GM18511 (cell line): ENCODE results near the gene SQOR.

Experiments
- ATAC-seq: cut with Tn5 transposase; IDR thresholded peaks from one replicate; pipeline ENCODE4 v1.9.1; 2021; ENCODE audit warnings: mild to moderate bottlenecking, moderate library complexity; ENCODE audit not compliant: unreplicated experiment

SQOR gene

GRCh38 chr15:45657764-45658545 lies 23.1 kb downstream of the SQOR start:
- no peak for ATAC-seq

- ATAC-seq, result no peak
Observed at GRCh38 chr15:45660231-45660979, 25.6 kb downstream of the SQOR start.

- ATAC-seq, result no peak
Observed at GRCh38 chr15:45662375-45662774, 27.5 kb downstream of the SQOR start.

- ATAC-seq, result no peak
Observed at GRCh38 chr15:45664451-45664850, 29.6 kb downstream of the SQOR start.

GRCh38 chr15:45665261-45665660 lies 30.4 kb downstream of the SQOR start:
- ATAC-seq, result no peak

GRCh38 chr15:45666119-45666875 lies 31.5 kb downstream of the SQOR start:
- ATAC-seq, result no peak

- ATAC-seq, result no peak
Observed at GRCh38 chr15:45667002-45667401, 32.2 kb downstream of the SQOR start.

GRCh38 chr15:45668386-45668785 lies 33.6 kb downstream of the SQOR start:
- ATAC-seq, result no peak

- ATAC-seq, result no peak
Observed at GRCh38 chr15:45669422-45669821, 34.6 kb downstream of the SQOR start.

GRCh38 chr15:45670091-45670490 lies 35.3 kb downstream of the SQOR start:
- no peak for ATAC-seq

- ATAC-seq, result no peak
Observed at GRCh38 chr15:45670511-45670910, 35.7 kb downstream of the SQOR start.

GRCh38 chr15:45674677-45675076 lies 39.8 kb downstream of the SQOR start:
- no peak for ATAC-seq

GRCh38 chr15:45677797-45678196 lies 43.0 kb downstream of the SQOR start:
- no peak for ATAC-seq

GRCh38 chr15:45678459-45679178 lies 43.8 kb downstream of the SQOR start:
- ATAC-seq, result no peak

- ATAC-seq, result no peak
Observed at GRCh38 chr15:45684533-45684932, 49.7 kb downstream of the SQOR start.

GRCh38 chr15:45689616-45690015 lies 54.8 kb downstream of the SQOR start:
- ATAC-seq, result no peak

GRCh38 chr15:45690581-45691260 lies 55.9 kb downstream of the SQOR start:
- no peak for ATAC-seq

- ATAC-seq, result no peak
Observed at GRCh38 chr15:45701108-45701507, 66.3 kb downstream of the SQOR start.

GRCh38 chr15:45702041-45702440 lies 67.2 kb downstream of the SQOR start:
- no peak for ATAC-seq

- no peak for ATAC-seq
Observed at GRCh38 chr15:45703670-45704328, 69.0 kb downstream of the SQOR start.
